RKO (cell line): ENCODE data around the gene AK5.
A peak's percentile ranks its signal among the peaks of the same experiment; 100 is the strongest.

Experiments
- DNase-seq: peaks from one replicate; pipeline ENCODE4 v3.0.0-alpha.2; 2016; ENCODE audit warnings: low spot score

The AK5 gene

GRCh38 chr1:77438236-77438913, 156.6 kb downstream of the AK5 start:
- DNase-seq, result no peak

- no peak for DNase-seq
Measured at GRCh38 chr1:77446841-77447555, 165.2 kb downstream of the AK5 start.

- no peak for DNase-seq
Measured at GRCh38 chr1:77447669-77448068, 165.8 kb downstream of the AK5 start.

GRCh38 chr1:77459881-77460280, 178.1 kb downstream of the AK5 start:
- DNase-seq, result no peak

- DNase-seq, result no peak
Measured at GRCh38 chr1:77461691-77462090, 179.9 kb downstream of the AK5 start.

- DNase-seq, result no peak
Measured at GRCh38 chr1:77463216-77463615, 181.4 kb downstream of the AK5 start.

GRCh38 chr1:77465139-77465538, 183.3 kb downstream of the AK5 start:
- DNase-seq, result no peak

GRCh38 chr1:77465922-77466321, 184.1 kb downstream of the AK5 start:
- no peak for DNase-seq

GRCh38 chr1:77467021-77467595, 185.3 kb downstream of the AK5 start:
- DNase-seq, result no peak

GRCh38 chr1:77467741-77468140, 185.9 kb downstream of the AK5 start:
- DNase-seq, result no peak

- no peak for DNase-seq
Measured at GRCh38 chr1:77468257-77468948, 186.6 kb downstream of the AK5 start.

- DNase-seq, result no peak
Measured at GRCh38 chr1:77468949-77469710, 187.3 kb downstream of the AK5 start.

GRCh38 chr1:77471691-77472090, 189.9 kb downstream of the AK5 start:
- DNase-seq, result no peak

GRCh38 chr1:77473690-77474089, 191.9 kb downstream of the AK5 start:
- peak; percentile 60 for DNase-seq

- no peak for DNase-seq
Measured at GRCh38 chr1:77475641-77476040, 193.8 kb downstream of the AK5 start.

- no peak for DNase-seq
Measured at GRCh38 chr1:77476475-77476874, 194.7 kb downstream of the AK5 start.

GRCh38 chr1:77484334-77484733, 202.5 kb downstream of the AK5 start:
- peak; percentile 49 for DNase-seq

GRCh38 chr1:77484926-77485325, 203.1 kb downstream of the AK5 start:
- DNase-seq, result no peak

- DNase-seq, result peak; percentile 12
Measured at GRCh38 chr1:77487631-77488030, 205.8 kb downstream of the AK5 start.

- DNase-seq, result no peak
Measured at GRCh38 chr1:77489910-77490309, 208.1 kb downstream of the AK5 start.

GRCh38 chr1:77494026-77494425, 212.2 kb downstream of the AK5 start:
- DNase-seq, result no peak

- no peak for DNase-seq
Measured at GRCh38 chr1:77498918-77499317, 217.1 kb downstream of the AK5 start.
